OCI-LY1 (cell line): ENCODE data around the gene FSD1L.

Experiments
- CTCF ChIP-seq: fragments of 200-600 bp; sonication (generic), shearing (Covaris generic); IDR thresholded peaks from 2 replicates; pipeline ENCODE4 v1.5.1; 2017; ENCODE audit warnings: mild to moderate bottlenecking, antibody characterized with exemption, low read length, moderate library complexity, mixed read lengths
- EZH2 ChIP-seq: fragments of 200-600 bp; sonication (generic), shearing (Covaris generic); IDR thresholded peaks from 2 replicates; pipeline ENCODE4 v1.8.0; 2017; ENCODE audit warnings: borderline replicate concordance, mixed run types, mild to moderate bottlenecking, antibody characterized with exemption, low read length, moderate library complexity, mixed read lengths

GRCh38 chr9:105496826-105497225, 49.0 kb downstream of the FSD1L start:
- TF ChIP-seq CTCF (no peak), EZH2 (no peak)
